ENCODE measurements around the gene SETDB1. TPM values are rescaled to one million over a fixed set of nuclear protein-coding genes. Genes with fewer than 3 reads are reported as not detected.
"Not testable (repeated sequence)": the region's sequence is repeated elsewhere in the genome, so short reads cannot be mapped to it uniquely, and the experiment has no call there.

Gene SETDB1
- total RNA-seq, 1 donor from 2014 or later = 30.0 TPM

DNA sequence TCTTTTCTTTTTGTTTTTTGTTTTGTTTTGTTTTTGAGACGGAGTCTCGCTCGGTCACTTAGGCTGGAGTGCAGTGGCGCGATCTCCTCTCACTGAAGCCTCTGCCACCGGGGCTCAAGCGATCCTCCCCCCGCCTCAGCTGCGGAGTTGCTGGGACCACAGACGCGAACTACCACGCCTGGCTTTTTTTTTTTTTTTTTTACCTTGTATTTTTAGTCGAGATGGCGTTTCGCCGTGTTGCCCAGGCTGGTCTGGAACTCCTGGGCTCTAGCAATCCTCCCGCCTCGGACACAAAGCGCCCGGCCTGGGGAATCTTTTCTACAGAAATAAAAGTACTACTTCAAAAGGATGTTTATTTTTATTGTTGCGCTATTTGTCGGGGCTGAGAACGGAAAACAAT lies 1.1 kb upstream of the SETDB1 start:
- Mint-ChIP-seq H3K36me3 (ENCODE audit: low read depth, unreplicated experiment) (peaks cover 10% of the 10 kb centered on the region), H3K4me3 (ENCODE audit: unreplicated experiment) (no peak overlapping the region), H3K27me3 (ENCODE audit: low read depth, unreplicated experiment) (no peaks in the 10 kb centered on the region), H3K9me3 (ENCODE audit: unreplicated experiment) (no peaks in the 10 kb centered on the region), H3K27ac (ENCODE audit: unreplicated experiment) (no peak overlapping the region), H3K4me1 (ENCODE audit: low read depth, unreplicated experiment) (peaks cover 2% of the 10 kb centered on the region)
- peaks cover 9% of the 10 kb centered on the region for H3K36me3 ChIP-seq (ENCODE audit: insufficient read depth, low read length)
- FAIRE-seq (no peak), DNase-seq (ENCODE audit: low read depth) (no peak)
- peaks cover 15% of the 10 kb centered on the region for H3K79me2 ChIP-seq (ENCODE audit: insufficient read depth, low read length)
- H3K27me3 ChIP-seq (ENCODE audit: insufficient read depth, low read length) = no peaks in the 10 kb centered on the region
- H3K9me3 ChIP-seq (ENCODE audit: insufficient read depth, low read depth, low read length) = no peaks in the 10 kb centered on the region
- H3K9ac ChIP-seq (ENCODE audit: low read length) = no peak overlapping the region
- H2AFZ ChIP-seq (ENCODE audit: low read depth, low read length) = no peak overlapping the region
- H3K4me1 ChIP-seq (ENCODE audit: insufficient read depth, low read length) = no peaks in the 10 kb centered on the region
- H3K4me3 ChIP-seq (ENCODE audit: insufficient read depth, low read depth, low read length) = peak overlapping the region; percentile 24
- H3K27ac ChIP-seq (ENCODE audit: low read depth, low read length) = no peak overlapping the region
- TF ChIP-seq, protein P1, sequence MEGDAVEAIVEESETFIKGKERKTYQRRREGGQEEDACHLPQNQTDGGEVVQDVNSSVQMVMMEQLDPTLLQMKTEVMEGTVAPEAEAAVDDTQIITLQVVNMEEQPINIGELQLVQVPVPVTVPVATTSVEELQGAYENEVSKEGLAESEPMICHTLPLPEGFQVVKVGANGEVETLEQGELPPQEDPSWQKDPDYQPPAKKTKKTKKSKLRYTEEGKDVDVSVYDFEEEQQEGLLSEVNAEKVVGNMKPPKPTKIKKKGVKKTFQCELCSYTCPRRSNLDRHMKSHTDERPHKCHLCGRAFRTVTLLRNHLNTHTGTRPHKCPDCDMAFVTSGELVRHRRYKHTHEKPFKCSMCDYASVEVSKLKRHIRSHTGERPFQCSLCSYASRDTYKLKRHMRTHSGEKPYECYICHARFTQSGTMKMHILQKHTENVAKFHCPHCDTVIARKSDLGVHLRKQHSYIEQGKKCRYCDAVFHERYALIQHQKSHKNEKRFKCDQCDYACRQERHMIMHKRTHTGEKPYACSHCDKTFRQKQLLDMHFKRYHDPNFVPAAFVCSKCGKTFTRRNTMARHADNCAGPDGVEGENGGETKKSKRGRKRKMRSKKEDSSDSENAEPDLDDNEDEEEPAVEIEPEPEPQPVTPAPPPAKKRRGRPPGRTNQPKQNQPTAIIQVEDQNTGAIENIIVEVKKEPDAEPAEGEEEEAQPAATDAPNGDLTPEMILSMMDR (IDR thresholded peaks at IDR 0.05; ENCODE audit: insufficient read depth, low read depth, low read length) = no peak
- TF ChIP-seq EZH2 (IDR thresholded peaks at IDR 0.05; ENCODE audit: insufficient read depth, low read length) = no peak
- no peaks in the 10 kb centered on the region for H4K20me1 ChIP-seq (ENCODE audit: insufficient read depth, low read length)
- H3K4me2 ChIP-seq (ENCODE audit: low read length) = peak overlapping the region; percentile 87

DNA sequence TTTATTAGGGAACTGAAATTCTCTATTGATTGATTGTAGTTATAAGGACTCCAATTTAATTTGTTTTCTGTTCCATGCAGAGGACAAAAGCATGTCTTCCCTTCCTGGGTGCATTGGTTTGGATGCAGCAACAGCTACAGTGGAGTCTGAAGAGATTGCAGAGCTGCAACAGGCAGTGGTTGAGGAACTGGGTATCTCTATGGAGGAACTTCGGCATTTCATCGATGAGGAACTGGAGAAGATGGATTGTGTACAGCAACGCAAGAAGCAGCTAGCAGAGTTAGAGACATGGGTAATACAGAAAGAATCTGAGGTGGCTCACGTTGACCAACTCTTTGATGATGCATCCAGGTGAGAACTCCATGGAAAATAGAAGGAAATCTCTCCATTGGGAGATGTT lies 1.5 kb downstream of the SETDB1 start:
- H3K4me1 ChIP-seq (ENCODE audit: insufficient read depth, low read length) = no peaks in the 10 kb centered on the region
- H3K27me3 Mint-ChIP-seq (ENCODE audit: low read depth, unreplicated experiment) = no peaks in the 10 kb centered on the region
- no peaks in the 10 kb centered on the region for H4K20me1 ChIP-seq (ENCODE audit: insufficient read depth, low read length)
- DNase-seq (ENCODE audit: low read depth) (no peak), FAIRE-seq (no peak)
- peaks cover 24% of the 10 kb centered on the region for H3K36me3 Mint-ChIP-seq (ENCODE audit: low read depth, unreplicated experiment)
- peaks cover 15% of the 10 kb centered on the region for H3K79me2 ChIP-seq (ENCODE audit: insufficient read depth, low read length)
- H3K9me3 Mint-ChIP-seq (ENCODE audit: unreplicated experiment) = peaks cover 2% of the 10 kb centered on the region
- H3K9me3 ChIP-seq (ENCODE audit: insufficient read depth, low read depth, low read length) = no peaks in the 10 kb centered on the region
- TF ChIP-seq, protein P1 (IDR thresholded peaks at IDR 0.05; ENCODE audit: insufficient read depth, low read depth, low read length) = no peak
- TF ChIP-seq EZH2 (IDR thresholded peaks at IDR 0.05; ENCODE audit: insufficient read depth, low read length) = no peak
- H3K27ac ChIP-seq (ENCODE audit: low read depth, low read length) = no peak overlapping the region
- H3K9ac ChIP-seq (ENCODE audit: low read length) = no peak overlapping the region
- peaks cover 24% of the 10 kb centered on the region for H3K36me3 ChIP-seq (ENCODE audit: insufficient read depth, low read length)
- no peak overlapping the region for H3K27ac Mint-ChIP-seq (ENCODE audit: unreplicated experiment)
- H3K27me3 ChIP-seq (ENCODE audit: insufficient read depth, low read length) = no peaks in the 10 kb centered on the region
- no peak overlapping the region for H2AFZ ChIP-seq (ENCODE audit: low read depth, low read length)
- peak overlapping the region; percentile 87 for H3K4me2 ChIP-seq (ENCODE audit: low read length)
- peaks cover under 1% of the 10 kb centered on the region for H3K4me1 Mint-ChIP-seq (ENCODE audit: low read depth, unreplicated experiment)
- H3K4me3 ChIP-seq (ENCODE audit: insufficient read depth, low read depth, low read length) = no peak overlapping the region
- peak overlapping the region; percentile 98 for H3K4me3 Mint-ChIP-seq (ENCODE audit: unreplicated experiment)

DNA sequence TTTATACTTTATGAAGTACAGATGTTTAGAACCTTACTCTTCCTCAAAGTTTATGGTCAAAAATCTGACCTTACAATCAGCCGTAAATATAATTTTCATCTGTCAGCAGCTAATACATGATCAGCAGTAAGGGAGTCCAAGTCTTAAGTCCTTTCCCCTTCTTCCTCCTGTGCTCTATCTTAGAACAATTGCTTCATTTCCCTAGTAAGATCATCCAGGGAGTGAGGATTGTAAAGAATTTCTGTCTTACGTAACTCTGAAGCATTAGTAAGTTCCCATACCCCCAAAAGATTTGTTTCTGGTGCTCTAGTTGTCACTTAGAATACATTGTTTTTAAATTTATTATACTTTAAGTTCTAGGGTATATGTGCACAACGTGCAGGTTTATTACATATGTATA lies 2.1 kb downstream of the SETDB1 start:
- peaks cover 15% of the 10 kb centered on the region for H3K79me2 ChIP-seq (ENCODE audit: insufficient read depth, low read length)
- DNase-seq (ENCODE audit: low read depth) (no peak), FAIRE-seq (no peak)
- Mint-ChIP-seq H3K4me1 (ENCODE audit: low read depth, unreplicated experiment) (no peaks in the 10 kb centered on the region), H3K27ac (ENCODE audit: unreplicated experiment) (no peak overlapping the region), H3K27me3 (ENCODE audit: low read depth, unreplicated experiment) (no peaks in the 10 kb centered on the region), H3K4me3 (ENCODE audit: unreplicated experiment) (peak overlapping the region; percentile 4), H3K9me3 (ENCODE audit: unreplicated experiment) (peaks cover 2% of the 10 kb centered on the region), H3K36me3 (ENCODE audit: low read depth, unreplicated experiment) (peaks cover 26% of the 10 kb centered on the region)
- H3K9ac ChIP-seq (ENCODE audit: low read length) = no peak overlapping the region
- no peak overlapping the region for H3K4me2 ChIP-seq (ENCODE audit: low read length)
- no peaks in the 10 kb centered on the region for H4K20me1 ChIP-seq (ENCODE audit: insufficient read depth, low read length)
- H2AFZ ChIP-seq (ENCODE audit: low read depth, low read length) = no peak overlapping the region
- no peak for TF ChIP-seq EZH2 (IDR thresholded peaks at IDR 0.05; ENCODE audit: insufficient read depth, low read length)
- TF ChIP-seq, protein P1 (IDR thresholded peaks at IDR 0.05; ENCODE audit: insufficient read depth, low read depth, low read length) = no peak
- H3K4me3 ChIP-seq (ENCODE audit: insufficient read depth, low read depth, low read length) = no peak overlapping the region
- peaks cover 28% of the 10 kb centered on the region for H3K36me3 ChIP-seq (ENCODE audit: insufficient read depth, low read length)
- no peaks in the 10 kb centered on the region for H3K4me1 ChIP-seq (ENCODE audit: insufficient read depth, low read length)
- H3K27ac ChIP-seq (ENCODE audit: low read depth, low read length) = no peak overlapping the region
- no peaks in the 10 kb centered on the region for H3K27me3 ChIP-seq (ENCODE audit: insufficient read depth, low read length)
- no peaks in the 10 kb centered on the region for H3K9me3 ChIP-seq (ENCODE audit: insufficient read depth, low read depth, low read length)

DNA sequence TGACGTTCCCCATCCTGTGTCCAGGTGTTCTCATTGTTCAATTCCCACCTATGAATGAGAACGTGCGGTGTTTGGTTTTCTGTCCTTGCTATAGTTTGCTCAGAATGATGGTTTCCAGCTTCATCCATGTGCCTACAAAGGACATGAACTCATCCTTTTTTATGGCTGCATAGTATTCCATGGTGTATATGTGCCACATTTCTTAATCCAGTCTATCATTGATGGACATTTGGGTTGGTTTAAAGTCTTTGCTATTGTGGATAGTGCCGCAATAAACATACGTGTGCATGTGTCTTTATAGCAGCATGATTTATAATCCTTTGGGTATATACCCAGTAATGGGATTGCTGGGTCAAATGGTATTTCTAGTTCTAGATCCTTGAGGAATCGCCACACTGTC lies 2.6 kb downstream of the SETDB1 start:
- H3K27me3 ChIP-seq (ENCODE audit: insufficient read depth, low read length); H3K9ac ChIP-seq (ENCODE audit: low read length); H4K20me1 ChIP-seq (ENCODE audit: insufficient read depth, low read length); H3K4me1 Mint-ChIP-seq (ENCODE audit: low read depth, unreplicated experiment); H3K4me3 Mint-ChIP-seq (ENCODE audit: unreplicated experiment); H3K9me3 Mint-ChIP-seq (ENCODE audit: unreplicated experiment); H3K27me3 Mint-ChIP-seq (ENCODE audit: low read depth, unreplicated experiment); FAIRE-seq; H3K4me1 ChIP-seq (ENCODE audit: insufficient read depth, low read length); H3K27ac ChIP-seq (ENCODE audit: low read depth, low read length); H2AFZ ChIP-seq (ENCODE audit: low read depth, low read length); DNase-seq (ENCODE audit: low read depth); H3K4me2 ChIP-seq (ENCODE audit: low read length); H3K4me3 ChIP-seq (ENCODE audit: insufficient read depth, low read depth, low read length); H3K27ac Mint-ChIP-seq (ENCODE audit: unreplicated experiment); H3K9me3 ChIP-seq (ENCODE audit: insufficient read depth, low read depth, low read length): not testable (repeated sequence)
- peaks cover 28% of the 10 kb centered on the region for H3K36me3 ChIP-seq (ENCODE audit: insufficient read depth, low read length)
- peaks cover 15% of the 10 kb centered on the region for H3K79me2 ChIP-seq (ENCODE audit: insufficient read depth, low read length)
- peaks cover 27% of the 10 kb centered on the region for H3K36me3 Mint-ChIP-seq (ENCODE audit: low read depth, unreplicated experiment)

Measured in astrocyte (in vitro differentiated cells and primary cell).